Mucosa of stomach (tissue), 1 donor: ENCODE results near the gene NKD1.

Experiments
- H3K27me3 ChIP-seq: one replicate; pipeline ENCODE4 v1.7.0; 2013; ENCODE audit warnings: mild to moderate bottlenecking, low read length; ENCODE audit not compliant: control insufficient read depth, insufficient read depth
- H3K36me3 ChIP-seq: one replicate; pipeline ENCODE4 v1.7.0; 2013; ENCODE audit warnings: low read length; ENCODE audit not compliant: control insufficient read depth, insufficient read depth
- H3K4me1 ChIP-seq: one replicate; pipeline ENCODE4 v1.7.0; 2013; ENCODE audit warnings: mild to moderate bottlenecking, low read length; ENCODE audit not compliant: control insufficient read depth, insufficient read depth
- H3K4me3 ChIP-seq: one replicate; pipeline ENCODE4 v1.7.0; 2013; ENCODE audit warnings: low read length
- H3K9ac ChIP-seq: one replicate; pipeline ENCODE4 v1.7.0; 2013; ENCODE audit warnings: mild to moderate bottlenecking, low read length, moderate library complexity
- H3K9me3 ChIP-seq: one replicate; pipeline ENCODE4 v1.7.0; 2013; ENCODE audit warnings: mild to moderate bottlenecking, low read length, moderate library complexity; ENCODE audit not compliant: control insufficient read depth
- donor health status: Pancreatic carcinoma.

The NKD1 gene

DNA sequence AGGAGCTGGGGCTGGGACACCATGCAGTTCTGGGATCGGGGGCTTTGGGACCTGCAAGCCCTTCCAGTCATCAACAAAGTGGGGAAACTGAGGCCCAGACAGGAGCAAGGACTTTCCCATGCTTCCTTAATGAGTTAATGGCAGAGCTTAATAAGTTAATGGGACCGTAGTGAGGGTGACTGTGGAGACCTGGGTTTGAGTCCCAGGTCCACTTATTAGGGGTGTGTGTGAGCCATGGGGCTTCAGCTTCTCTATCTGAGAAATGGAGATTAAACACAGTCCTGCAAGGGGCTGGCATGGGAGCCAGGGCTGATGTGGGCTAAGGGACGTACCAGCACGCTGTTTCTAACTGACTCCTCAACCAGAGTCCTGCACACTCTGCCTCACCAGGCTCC, 41.7 kb upstream of the NKD1 start:
- Histone ChIP-seq H3K4me1 (no peaks in the 10 kb centered on the region), H3K27me3 (no peaks in the 10 kb centered on the region), H3K36me3 (no peaks in the 10 kb centered on the region), H3K9ac (no peak overlapping the region), H3K9me3 (no peaks in the 10 kb centered on the region), H3K4me3 (no peak overlapping the region)

DNA sequence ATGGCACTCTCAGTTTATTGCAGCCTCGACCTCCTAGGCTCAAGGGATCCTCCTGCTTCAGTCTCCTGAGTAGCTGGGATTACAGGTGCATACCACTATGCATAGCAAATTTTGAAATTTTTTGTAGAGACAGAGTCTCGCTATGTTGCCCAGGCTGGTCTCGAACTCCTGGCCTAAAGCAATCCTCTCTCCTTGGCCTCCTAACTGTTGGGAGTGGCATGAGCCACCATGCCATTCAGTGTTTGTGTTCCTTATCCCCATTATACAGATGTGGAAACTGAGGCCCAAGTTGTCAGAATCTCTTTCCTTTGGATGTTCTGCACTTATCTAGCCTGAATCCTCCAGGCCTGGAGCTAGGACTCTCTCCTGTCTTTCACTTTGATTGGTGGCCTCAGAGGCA, 40.8 kb upstream of the NKD1 start:
- no peaks in the 10 kb centered on the region for H3K36me3 ChIP-seq
- H3K4me3 ChIP-seq: no peak overlapping the region
- no peaks in the 10 kb centered on the region for H3K27me3 ChIP-seq
- H3K4me1 ChIP-seq: no peaks in the 10 kb centered on the region
- H3K9ac ChIP-seq: no peak overlapping the region
- no peaks in the 10 kb centered on the region for H3K9me3 ChIP-seq

DNA sequence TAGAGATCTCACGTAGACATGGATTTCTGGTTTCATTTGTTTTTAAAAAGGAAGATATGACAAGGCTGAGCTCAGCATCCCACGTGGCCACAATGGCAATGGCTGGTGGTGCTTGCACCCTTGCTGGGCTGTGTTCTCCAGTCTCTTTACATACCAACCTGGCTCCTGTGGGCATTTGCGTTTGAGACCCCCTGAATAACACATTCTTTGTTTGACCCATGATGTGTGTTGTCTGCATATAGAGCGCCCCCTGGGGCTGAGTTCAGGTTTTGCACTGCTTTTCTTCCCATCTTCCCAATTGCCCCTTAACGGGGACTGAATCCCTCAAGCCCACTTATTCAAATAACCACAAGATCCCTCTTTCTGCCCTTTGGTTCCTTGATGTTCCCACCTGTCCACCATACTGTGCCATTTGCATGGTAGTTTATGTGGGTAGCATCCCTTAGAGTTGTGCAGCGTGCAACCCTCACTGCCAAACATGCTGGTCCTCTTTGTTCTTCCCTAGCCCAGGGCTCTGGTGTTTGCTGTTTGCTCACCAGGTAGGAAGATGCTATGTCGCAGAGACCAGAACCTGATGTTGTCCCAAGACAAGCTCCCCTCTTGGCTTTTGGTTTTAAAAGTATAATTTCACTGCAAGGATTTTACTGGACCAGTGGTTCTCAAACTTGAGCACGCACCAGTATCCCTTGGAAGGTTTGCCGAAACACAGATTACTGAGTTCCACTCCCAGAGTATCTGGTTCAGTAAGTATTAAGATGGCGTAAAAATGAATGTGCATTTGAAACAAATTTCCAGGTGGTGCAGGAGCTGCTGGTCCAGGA, 38.5 kb upstream of the NKD1 start:
- H3K4me3 ChIP-seq: no peak overlapping the region
- no peaks in the 10 kb centered on the region for H3K27me3 ChIP-seq
- H3K4me1 ChIP-seq: no peaks in the 10 kb centered on the region
- no peaks in the 10 kb centered on the region for H3K9me3 ChIP-seq
- H3K9ac ChIP-seq: no peak overlapping the region
- H3K36me3 ChIP-seq: no peaks in the 10 kb centered on the region

DNA sequence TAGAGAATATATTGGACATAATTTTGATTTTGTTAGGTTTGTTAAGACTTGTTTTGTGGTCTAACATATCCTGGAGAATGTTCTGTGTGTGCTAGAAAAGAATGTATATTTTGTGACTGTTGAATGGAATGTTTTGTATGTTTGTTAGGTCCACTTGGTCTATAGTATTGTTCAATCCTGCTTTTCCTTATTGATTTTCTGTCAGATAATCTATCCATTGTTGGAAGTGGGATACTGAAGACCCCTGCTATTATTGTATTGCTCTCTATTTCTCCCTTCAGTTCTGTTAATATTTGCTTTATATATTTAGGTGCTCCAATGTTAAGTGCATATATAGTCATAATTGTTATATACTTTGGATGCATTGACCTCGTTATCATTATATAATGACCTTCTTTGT, 33.0 kb upstream of the NKD1 start:
- no peaks in the 10 kb centered on the region for H3K27me3 ChIP-seq
- H3K9ac ChIP-seq: no peak overlapping the region
- no peak overlapping the region for H3K4me3 ChIP-seq
- H3K9me3 ChIP-seq: no peaks in the 10 kb centered on the region
- H3K4me1 ChIP-seq: no peaks in the 10 kb centered on the region
- no peaks in the 10 kb centered on the region for H3K36me3 ChIP-seq

DNA sequence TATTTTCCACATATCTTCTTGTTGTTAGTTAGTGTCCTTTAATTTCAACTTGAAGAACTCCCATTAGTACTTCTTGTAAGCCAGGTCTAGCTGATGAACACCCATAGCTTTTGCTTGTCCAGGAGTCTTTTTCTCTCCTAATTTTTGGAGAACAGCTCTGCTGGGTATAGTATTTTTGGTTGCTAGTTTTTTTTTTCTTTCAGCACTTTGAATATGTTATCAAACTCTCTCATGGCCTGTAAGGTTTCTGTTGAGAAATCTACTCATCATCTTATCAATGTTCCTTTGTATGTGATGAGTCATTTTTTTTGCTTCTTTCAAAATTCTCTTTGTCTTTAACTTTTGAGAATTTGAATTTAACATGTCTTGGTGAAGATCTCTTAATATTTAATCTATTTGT, 31.8 kb upstream of the NKD1 start:
- no peaks in the 10 kb centered on the region for H3K4me1 ChIP-seq
- H3K9ac ChIP-seq: no peak overlapping the region
- H3K4me3 ChIP-seq: no peak overlapping the region
- no peaks in the 10 kb centered on the region for H3K27me3 ChIP-seq
- H3K36me3 ChIP-seq: no peaks in the 10 kb centered on the region
- H3K9me3 ChIP-seq: no peaks in the 10 kb centered on the region

DNA sequence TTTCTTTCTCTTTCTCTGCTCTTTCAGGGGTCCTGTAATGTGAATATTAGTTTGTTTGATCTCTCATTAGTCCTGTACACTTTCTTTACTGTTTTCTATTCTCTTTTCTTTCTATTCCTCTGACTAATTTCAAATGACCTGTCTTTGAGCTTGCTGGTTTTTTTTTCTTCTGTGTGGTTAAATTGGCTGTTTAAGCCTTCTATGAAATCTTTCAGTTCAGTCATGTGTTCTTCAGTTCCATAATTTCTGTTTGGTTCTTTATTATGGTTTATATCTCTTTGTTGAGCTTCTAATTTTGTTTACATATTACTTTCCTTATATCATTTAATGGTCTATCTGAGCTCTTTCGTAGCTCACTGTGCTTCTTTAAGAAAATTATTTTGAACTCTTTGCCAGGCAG, 31.3 kb upstream of the NKD1 start:
- H3K4me1 ChIP-seq: no peaks in the 10 kb centered on the region
- no peaks in the 10 kb centered on the region for H3K9me3 ChIP-seq
- no peaks in the 10 kb centered on the region for H3K27me3 ChIP-seq
- H3K9ac ChIP-seq: no peak overlapping the region
- H3K36me3 ChIP-seq: no peaks in the 10 kb centered on the region
- no peak overlapping the region for H3K4me3 ChIP-seq

DNA sequence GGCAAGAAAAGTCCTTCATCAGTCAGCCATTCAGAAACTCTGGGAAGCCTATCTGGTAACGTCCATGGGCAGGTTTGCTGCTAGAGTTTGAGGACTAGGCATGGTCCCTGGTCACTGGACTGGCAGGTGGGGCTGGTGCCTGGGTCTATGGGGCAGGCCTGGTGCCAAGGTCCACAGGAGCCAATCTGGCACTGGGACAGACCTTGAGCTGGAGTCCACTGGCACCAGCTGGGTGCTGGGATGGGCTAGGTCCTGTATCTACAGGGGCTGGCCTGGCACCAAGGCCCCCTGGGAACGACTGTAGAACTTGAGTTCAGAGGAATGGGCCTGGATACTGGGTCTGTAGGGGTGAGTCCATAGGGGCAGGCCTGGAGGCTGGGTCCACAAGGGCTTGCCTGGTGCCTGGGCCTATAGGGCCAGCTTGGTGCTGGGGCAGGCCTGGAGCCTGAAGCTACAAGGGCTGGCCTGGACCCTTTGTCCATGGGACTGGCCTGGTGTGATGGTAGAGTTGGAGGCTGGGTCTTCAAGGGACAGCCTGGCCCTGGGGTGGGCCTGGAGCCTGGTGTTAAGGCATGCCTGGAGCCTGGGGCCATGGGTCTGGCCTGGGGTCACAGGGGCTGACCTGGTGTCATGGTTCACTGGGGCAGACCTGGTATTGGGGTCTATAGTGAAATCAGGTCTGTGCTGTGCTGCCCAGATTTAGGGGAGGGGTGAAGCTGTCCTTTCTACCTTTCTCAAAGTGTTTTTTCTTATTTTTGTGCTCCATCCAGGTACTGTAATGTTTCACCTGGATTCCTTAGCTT, 30.5 kb upstream of the NKD1 start:
- Histone ChIP-seq H3K9ac (no peak overlapping the region), H3K9me3 (no peaks in the 10 kb centered on the region), H3K36me3 (no peaks in the 10 kb centered on the region), H3K27me3 (no peaks in the 10 kb centered on the region), H3K4me1 (no peaks in the 10 kb centered on the region), H3K4me3 (no peak overlapping the region)

DNA sequence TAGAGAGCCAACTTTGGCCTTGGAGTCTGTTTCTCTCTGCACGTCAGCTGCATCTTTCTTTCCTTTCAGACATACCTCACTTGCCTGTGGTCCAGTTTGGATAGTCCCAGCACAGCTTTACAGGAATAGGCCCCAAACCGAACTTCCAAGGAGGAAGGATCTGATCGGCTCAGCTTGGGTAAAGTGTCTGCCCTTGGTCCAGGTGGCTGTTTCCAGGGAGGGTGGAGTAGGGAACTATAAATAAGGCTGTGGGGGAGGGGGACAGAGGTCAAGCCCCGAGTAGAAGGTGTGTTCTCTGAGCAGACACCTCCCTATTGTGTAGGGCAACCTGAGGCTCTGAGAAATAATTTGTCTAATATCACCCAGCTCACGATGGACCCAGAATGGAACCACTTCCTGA, 29.2 kb upstream of the NKD1 start:
- H3K27me3 ChIP-seq: no peaks in the 10 kb centered on the region
- H3K4me3 ChIP-seq: no peak overlapping the region
- no peak overlapping the region for H3K9ac ChIP-seq
- no peaks in the 10 kb centered on the region for H3K9me3 ChIP-seq
- H3K36me3 ChIP-seq: no peaks in the 10 kb centered on the region
- no peaks in the 10 kb centered on the region for H3K4me1 ChIP-seq

DNA sequence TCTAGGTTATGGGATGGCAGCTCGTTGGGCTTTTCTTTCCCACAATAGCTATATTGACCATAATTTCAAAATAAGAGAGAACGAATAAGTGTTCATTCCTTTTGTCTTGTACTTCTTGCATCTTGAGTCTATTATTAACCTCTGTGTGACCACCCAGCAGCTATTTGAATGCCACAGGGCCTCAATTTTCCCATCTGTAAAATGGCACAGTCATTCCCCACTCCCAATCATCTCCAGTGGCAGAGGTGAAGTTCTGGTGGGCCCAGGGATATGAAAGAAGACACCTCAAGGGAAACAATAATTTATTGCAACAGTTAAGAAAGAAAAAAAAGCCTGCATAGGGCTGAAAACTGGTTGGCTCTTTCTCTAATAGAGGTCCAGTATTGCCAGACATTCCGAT, 28.6 kb upstream of the NKD1 start:
- Histone ChIP-seq H3K36me3 (no peaks in the 10 kb centered on the region), H3K27me3 (no peaks in the 10 kb centered on the region), H3K4me1 (no peaks in the 10 kb centered on the region), H3K9me3 (no peaks in the 10 kb centered on the region), H3K4me3 (no peak overlapping the region), H3K9ac (no peak overlapping the region)

DNA sequence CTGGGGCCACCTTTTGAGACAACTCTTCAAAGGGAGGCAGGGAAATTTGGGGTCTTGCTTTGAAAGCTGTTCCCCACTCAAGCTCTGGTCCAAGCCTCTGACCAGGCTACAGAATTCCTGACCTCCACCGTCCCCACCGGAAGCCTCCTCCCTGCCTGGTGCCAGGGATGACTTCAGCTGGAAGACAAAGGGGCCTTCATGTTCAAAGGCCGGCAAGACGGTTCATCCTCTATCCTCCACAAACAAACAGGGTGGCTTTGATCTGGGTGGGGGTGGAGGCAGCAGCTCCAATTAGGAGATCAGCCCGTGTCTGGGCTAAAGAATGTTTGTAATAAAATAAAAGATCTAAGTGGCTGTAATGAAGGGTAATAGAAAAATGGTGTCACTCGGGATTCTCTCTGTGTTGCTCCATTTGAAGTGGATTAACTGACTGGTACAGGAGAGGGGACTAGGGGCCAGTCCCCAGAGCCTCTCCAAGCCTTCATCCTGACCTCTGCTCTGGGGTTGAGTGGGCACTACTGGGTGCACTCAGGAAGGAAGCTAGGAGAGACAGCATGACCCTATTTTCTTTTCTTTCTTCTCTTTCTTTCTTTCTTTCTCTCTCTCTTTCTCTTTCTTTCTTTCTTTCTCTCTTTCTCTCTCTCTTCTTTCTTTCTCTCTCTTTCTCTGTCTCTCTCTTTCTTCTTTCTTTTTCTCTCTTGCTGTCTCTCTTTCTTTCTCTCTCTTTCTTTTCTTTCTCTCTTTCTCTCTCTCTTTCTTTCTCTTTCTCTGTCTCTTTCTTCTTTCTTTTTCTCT, 27.5 kb upstream of the NKD1 start:
- H3K36me3 ChIP-seq: no peaks in the 10 kb centered on the region
- no peak overlapping the region for H3K9ac ChIP-seq
- no peak overlapping the region for H3K4me3 ChIP-seq
- H3K9me3 ChIP-seq: no peaks in the 10 kb centered on the region
- H3K27me3 ChIP-seq: no peaks in the 10 kb centered on the region
- H3K4me1 ChIP-seq: no peaks in the 10 kb centered on the region

DNA sequence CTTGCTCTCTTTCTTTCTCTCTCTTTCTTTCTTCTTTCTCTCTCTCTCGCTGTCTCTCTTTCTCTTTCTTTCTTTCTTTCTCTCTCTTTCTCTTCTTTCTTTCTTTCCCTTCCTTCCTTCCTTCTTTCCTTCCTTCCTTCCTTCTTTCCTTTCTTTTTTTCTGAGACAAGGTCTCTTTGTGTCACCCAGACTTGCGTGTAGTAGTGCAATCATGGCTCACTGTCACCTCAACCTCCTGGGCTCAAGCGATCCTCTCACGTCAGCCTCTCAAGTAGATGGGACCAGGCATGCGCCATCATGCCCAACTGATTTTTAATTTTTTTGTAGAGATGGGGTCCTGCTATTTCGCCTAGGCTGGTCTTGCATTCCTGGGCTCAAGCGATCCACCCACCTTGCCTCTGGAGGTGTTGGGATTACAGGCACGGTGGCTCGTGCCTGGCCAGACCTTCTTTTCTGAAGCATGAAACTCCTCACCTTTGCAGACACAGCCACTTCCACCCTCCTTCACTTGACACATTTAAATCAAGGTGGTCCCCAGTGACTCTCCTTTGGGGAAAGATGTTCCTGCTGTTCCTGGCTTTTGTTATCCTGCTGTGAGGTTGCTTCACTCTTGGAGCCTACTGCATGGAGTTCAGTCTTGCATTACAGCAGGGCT, 26.8 kb upstream of the NKD1 start:
- Histone ChIP-seq H3K4me1 (no peaks in the 10 kb centered on the region), H3K9me3 (no peaks in the 10 kb centered on the region), H3K4me3 (no peak overlapping the region), H3K27me3 (no peaks in the 10 kb centered on the region), H3K9ac (no peak overlapping the region), H3K36me3 (no peaks in the 10 kb centered on the region)
